IMR-90 (cell line): ENCODE measurements around the gene ELP6.

Experiments used
- BHLHE40 ChIP-seq: fragments of 150-350 bp; IDR thresholded peaks from 2 replicates; pipeline ENCODE4 v1.6.1; 2016; ENCODE audit warnings: mild to moderate bottlenecking, low read depth, low read length
- CEBPB ChIP-seq: IDR thresholded peaks from 2 replicates; pipeline ENCODE4 v1.6.1; 2012; ENCODE audit warnings: low read depth, low read length, improper control_type of control experiment
- FOS ChIP-seq: fragments of 150-350 bp; IDR thresholded peaks from 2 replicates; pipeline ENCODE4 v1.6.1; 2016; ENCODE audit warnings: low read depth, low read length
- MAFK ChIP-seq: IDR thresholded peaks from 2 replicates; pipeline ENCODE4 v1.6.1; 2012; ENCODE audit warnings: low read depth, low read length, improper control_type of control experiment
- MAZ ChIP-seq: IDR thresholded peaks from 2 replicates; pipeline ENCODE4 v1.6.1; 2012; ENCODE audit warnings: low read depth, mild to moderate bottlenecking, low read length, improper control_type of control experiment, moderate library complexity, borderline replicate concordance
- MXI1 ChIP-seq: IDR thresholded peaks from 2 replicates; pipeline ENCODE4 v1.6.1; 2012; ENCODE audit warnings: low read depth, mild to moderate bottlenecking, low read length, moderate library complexity, borderline replicate concordance
- NFE2L2 ChIP-seq: fragments of 150-350 bp; IDR thresholded peaks from 2 replicates; pipeline ENCODE4 v1.6.1; 2016; ENCODE audit warnings: low read depth, mild to moderate bottlenecking, low read length
- POLR2A ChIP-seq: IDR thresholded peaks from 2 replicates; pipeline ENCODE4 v1.6.1; 2012; ENCODE audit warnings: mild to moderate bottlenecking, low read depth, low read length
- RAD21 ChIP-seq: IDR thresholded peaks from 2 replicates; pipeline ENCODE4 v1.6.1; 2012; ENCODE audit warnings: low read length, improper control_type of control experiment
- RCOR1 ChIP-seq: IDR thresholded peaks from 2 replicates; pipeline ENCODE4 v1.6.1; 2012; ENCODE audit warnings: mild to moderate bottlenecking, low read length, improper control_type of control experiment; ENCODE audit not compliant: insufficient replicate concordance
- RFX5 ChIP-seq: IDR thresholded peaks from 2 replicates; pipeline ENCODE4 v1.8.0; 2012; ENCODE audit warnings: low read depth, mild to moderate bottlenecking, low read length, moderate library complexity
- TF ChIP-seq, protein P1 (sequence below): conservative IDR thresholded peaks from 2 replicates; pipeline ENCODE4 v1.5.1; 2012; ENCODE audit warnings: mild to moderate bottlenecking, low read depth, low read length, improper control_type of control experiment
- TF ChIP-seq, protein P2 (sequence below): fragments of 150-350 bp; IDR thresholded peaks from 2 replicates; pipeline ENCODE4 v1.6.1; 2017; ENCODE audit warnings: mild to moderate bottlenecking, antibody characterized with exemption, low read length, low read depth
- TF ChIP-seq, protein P3 (sequence below): fragments of 150-350 bp; IDR thresholded peaks from 2 replicates; pipeline ENCODE4 v1.6.1; 2016; ENCODE audit warnings: low read depth, mild to moderate bottlenecking, low read length, moderate library complexity, borderline replicate concordance

DNA sequence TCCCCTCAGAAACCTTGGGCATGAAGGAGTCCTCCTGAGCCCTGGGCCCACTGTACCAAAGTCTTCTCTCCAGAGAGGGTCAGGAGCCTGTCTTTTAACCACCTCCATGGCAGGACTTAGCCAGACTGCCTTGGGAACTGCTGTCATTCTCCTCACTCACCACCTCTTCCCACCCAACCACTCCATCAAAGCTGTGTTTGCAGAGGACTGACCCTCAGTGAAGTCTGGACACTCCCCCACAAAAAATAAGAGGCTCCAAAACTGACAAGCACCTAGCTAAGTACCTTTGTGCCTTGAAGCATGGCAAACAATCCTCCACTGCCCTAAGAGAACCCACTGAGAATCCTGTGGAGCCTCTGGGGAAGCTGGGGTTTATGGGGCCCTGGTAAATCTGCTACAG is 35.5 kb downstream of the ELP6 start:
- TF ChIP-seq, protein P1, sequence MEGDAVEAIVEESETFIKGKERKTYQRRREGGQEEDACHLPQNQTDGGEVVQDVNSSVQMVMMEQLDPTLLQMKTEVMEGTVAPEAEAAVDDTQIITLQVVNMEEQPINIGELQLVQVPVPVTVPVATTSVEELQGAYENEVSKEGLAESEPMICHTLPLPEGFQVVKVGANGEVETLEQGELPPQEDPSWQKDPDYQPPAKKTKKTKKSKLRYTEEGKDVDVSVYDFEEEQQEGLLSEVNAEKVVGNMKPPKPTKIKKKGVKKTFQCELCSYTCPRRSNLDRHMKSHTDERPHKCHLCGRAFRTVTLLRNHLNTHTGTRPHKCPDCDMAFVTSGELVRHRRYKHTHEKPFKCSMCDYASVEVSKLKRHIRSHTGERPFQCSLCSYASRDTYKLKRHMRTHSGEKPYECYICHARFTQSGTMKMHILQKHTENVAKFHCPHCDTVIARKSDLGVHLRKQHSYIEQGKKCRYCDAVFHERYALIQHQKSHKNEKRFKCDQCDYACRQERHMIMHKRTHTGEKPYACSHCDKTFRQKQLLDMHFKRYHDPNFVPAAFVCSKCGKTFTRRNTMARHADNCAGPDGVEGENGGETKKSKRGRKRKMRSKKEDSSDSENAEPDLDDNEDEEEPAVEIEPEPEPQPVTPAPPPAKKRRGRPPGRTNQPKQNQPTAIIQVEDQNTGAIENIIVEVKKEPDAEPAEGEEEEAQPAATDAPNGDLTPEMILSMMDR = no peak
- no peak for TF ChIP-seq POLR2A
- TF ChIP-seq MAZ = no peak
- no peak for TF ChIP-seq FOS
- no peak for TF ChIP-seq BHLHE40
- TF ChIP-seq, protein P2, sequence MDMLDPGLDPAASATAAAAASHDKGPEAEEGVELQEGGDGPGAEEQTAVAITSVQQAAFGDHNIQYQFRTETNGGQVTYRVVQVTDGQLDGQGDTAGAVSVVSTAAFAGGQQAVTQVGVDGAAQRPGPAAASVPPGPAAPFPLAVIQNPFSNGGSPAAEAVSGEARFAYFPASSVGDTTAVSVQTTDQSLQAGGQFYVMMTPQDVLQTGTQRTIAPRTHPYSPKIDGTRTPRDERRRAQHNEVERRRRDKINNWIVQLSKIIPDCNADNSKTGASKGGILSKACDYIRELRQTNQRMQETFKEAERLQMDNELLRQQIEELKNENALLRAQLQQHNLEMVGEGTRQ = no peak
- no peak for TF ChIP-seq RAD21
- no peak for TF ChIP-seq MXI1
- TF ChIP-seq RFX5 = no peak
- TF ChIP-seq, protein P3, sequence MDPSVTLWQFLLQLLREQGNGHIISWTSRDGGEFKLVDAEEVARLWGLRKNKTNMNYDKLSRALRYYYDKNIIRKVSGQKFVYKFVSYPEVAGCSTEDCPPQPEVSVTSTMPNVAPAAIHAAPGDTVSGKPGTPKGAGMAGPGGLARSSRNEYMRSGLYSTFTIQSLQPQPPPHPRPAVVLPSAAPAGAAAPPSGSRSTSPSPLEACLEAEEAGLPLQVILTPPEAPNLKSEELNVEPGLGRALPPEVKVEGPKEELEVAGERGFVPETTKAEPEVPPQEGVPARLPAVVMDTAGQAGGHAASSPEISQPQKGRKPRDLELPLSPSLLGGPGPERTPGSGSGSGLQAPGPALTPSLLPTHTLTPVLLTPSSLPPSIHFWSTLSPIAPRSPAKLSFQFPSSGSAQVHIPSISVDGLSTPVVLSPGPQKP = no peak
- TF ChIP-seq CEBPB = no peak
- no peak for TF ChIP-seq MAFK
- TF ChIP-seq RCOR1 = no peak
- no peak for TF ChIP-seq NFE2L2
